NCI-H226 (cell line): ENCODE measurements around the gene MAP1LC3C.

ENCODE experiments used
- DNase-seq: peaks from one replicate; pipeline ENCODE4 v3.0.0-alpha.2; 2015

MAP1LC3C gene

GRCh38 chr1:241999026-241999425 is at the start of gene MAP1LC3C:
Gene MAP1LC3C, minus strand, starts transcription at chr1:241999098. Its CDS starts 90 bp downstream, at chr1:241999008.
- no peak for DNase-seq

DNA sequence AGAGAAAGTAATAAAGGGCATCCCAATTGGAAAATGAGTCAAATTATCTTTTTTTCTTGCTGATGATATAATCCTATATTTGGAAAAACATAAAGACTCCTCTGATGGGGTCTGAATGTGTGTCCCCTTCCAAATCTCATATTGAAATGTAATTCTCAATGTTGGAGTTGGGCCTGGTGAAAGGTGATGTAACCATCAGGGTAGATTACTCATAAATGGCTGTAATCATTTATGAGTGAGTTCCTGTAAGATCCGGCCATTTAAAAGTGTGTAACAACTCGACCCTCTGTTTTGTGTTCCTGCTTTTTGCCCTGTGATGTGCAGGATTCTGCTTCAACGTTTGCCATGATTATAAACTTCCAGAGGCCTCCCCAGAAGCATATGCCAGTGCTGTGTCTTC is 44.3 kb upstream of the MAP1LC3C start:
- DNase-seq = no peak

DNA sequence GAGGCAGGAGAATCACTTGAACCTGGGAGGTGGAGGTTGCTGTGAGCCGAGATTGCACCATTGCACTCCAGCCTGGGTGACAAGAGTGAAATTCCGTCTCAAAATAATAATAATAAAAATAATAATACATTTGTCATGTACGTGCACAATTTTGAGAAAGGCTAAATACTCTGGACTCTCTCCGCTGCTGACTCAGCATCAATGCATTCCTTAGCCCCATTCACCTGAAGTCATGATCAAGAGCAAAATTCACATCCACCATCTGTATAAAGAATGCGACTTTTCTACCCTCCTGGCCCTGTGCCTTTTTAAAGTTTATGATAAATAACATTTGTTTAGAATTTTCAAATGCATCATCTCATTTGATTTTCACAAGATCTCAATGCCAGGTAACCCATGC is 35.5 kb upstream of the MAP1LC3C start:
- DNase-seq = no peak

GRCh38 chr1:242033447-242033846 is 34.5 kb upstream of the MAP1LC3C start:
- DNase-seq = no peak

DNA sequence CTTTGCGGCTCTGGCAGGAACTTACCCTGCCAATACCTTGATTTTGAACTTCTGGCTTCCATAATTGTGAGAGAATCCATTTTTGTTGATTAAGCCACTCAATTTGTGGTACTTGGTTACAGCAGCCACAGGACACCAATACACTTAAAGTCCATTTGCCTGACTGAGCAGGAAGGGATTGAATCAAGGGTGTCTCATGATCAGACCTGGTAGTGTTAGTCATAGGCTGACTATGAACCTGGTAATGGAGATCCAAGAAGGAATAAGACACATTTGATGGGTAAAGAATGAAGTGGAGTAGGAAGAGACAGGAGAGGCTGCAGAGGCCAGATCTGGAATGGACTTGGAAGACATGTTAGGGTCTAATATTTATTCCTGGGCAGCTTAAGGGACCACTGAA is 31.2 kb upstream of the MAP1LC3C start:
- no peak for DNase-seq

- no peak for DNase-seq
Measured at GRCh38 chr1:242025681-242026080, 26.8 kb upstream of the MAP1LC3C start.

DNA sequence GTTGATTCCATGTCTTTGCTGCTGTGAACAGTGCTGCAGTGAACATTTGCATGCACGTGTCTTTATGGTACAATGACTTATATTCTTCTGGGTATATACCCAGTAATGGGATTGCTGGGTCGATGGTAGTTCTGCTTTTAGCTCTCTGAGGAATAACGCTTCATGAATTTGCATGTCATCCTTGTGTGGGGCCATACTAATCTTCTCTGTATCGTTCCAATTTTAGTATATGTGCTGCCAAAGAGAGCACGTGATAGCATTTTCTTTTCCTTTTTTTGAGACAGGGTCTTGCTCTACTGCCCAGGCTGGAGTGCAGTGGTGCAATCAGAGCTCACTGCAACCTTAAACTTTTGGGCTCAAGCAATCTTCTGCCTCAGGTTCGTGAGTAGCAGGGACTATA is 24.9 kb upstream of the MAP1LC3C start:
- DNase-seq = no peak

DNA sequence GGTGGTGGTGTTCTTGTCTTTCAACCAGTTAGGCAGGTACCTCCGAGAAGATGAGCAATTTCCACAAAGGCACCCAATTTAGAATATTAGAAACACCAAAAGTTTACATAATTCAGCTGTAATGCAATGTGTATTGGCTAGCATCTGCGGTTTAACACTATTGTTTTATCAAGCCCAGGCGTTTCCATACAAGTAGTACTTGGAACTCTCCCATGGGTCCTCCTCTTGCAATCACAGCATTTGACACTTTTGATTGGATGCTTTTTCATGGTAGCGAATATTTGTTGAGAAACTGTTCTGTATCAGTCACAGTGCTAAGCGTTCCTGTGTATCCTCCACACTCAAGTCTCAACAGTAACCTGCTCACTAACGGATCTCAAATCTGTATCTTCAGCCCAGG is 20.1 kb upstream of the MAP1LC3C start:
- no peak for DNase-seq

GRCh38 chr1:242017580-242018233 is 18.8 kb upstream of the MAP1LC3C start:
- DNase-seq = peak; percentile 1

DNA sequence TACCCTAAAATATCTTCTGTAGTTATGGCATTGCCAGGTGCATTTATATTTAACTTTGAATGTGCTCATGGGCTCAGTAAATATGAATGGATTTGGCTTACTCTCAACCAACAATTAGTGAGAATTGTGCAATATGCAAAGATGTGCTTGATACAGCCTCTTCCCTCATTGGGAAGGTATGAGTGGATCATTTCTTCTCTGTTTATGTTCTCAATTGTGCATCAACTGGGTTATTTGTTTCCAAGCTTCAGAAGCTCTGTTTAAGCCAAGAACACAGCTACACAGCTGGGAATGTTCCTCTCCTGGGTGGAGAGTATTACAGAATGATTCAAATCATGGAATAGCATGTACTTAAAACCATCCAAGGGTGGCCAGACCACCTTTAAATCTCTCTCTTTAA is 17.6 kb upstream of the MAP1LC3C start:
- DNase-seq = no peak

- DNase-seq = peak; percentile 66
Measured at GRCh38 chr1:242011894-242012660, 13.2 kb upstream of the MAP1LC3C start.

GRCh38 chr1:242008826-242009495 is 10.1 kb upstream of the MAP1LC3C start:
- no peak for DNase-seq

GRCh38 chr1:242006976-242007375 is 8.1 kb upstream of the MAP1LC3C start:
- DNase-seq = no peak

DNA sequence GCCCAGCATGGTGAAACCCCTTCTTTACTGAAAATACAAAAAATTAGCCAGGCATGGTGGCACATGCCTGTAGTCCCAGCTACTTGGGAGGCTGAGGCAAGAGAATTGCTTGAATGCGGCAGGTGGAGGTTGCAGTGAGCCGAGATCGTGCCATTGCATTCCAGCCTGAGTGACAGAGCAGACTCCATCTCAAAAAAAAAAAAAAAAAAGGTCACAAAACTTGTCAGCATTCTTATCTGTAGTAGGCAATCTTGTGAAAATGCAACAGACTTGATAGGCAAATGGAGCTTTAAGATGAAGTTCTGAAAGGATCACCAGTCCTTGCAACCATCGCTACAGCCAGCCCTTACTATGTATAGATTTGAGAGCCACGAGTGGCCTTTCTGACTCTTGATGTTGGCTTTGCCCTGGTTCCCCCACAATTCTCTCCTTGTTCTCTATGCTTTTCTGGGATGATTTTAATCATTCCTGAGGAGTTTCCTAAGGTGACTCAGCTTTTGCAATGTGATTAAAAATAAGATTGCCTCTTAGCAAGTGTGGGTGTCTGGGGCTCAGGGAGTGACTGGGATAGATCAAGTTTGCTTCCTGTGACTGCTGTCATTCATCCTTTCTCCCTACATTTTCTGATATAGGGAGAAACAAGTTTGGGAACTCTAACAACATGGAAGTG is 7.1 kb upstream of the MAP1LC3C start:
- DNase-seq = peak; percentile 19

- DNase-seq = peak; percentile 71
Measured at GRCh38 chr1:242004751-242005495, 6.0 kb upstream of the MAP1LC3C start.

DNA sequence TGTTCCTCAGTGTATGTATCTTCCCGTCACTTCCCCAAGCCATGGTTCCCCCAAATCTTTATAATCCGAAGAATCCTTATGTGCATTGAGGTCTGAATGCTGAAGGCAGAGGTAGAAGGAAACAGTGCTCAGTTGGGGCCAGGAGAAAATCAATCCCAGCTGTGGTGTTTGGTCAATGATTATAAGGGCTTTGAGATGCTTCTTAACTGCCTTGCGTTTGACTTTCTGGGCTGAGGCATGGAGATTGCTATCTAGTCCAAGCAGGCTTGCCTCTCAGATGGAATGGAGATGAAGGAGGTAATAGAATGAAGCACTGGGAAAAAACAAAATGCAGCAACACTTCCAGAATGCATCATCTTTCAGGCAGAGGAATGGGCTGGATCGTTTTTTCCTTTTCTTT is 3.6 kb upstream of the MAP1LC3C start:
- no peak for DNase-seq

DNA sequence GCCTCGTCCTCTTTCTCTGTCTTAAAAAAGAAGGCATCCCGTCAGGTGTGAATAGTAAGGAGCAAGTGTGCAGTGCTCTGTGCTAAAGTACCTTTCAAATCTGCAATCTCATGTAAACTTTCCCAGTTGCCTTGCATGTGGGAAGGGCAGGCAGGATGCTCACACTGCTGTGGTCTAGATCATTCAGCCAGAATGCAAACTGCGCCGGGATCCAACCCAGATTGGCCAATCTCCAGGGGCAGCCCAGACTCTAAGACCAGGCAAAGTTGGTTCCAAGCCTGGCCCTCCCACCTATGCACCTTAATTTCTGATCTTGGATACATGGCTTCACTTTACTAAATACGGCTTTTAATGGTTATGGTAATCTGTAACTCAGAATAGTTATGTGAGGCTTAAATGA is 3.2 kb upstream of the MAP1LC3C start:
- peak; percentile 8 for DNase-seq

- DNase-seq = no peak
Measured at GRCh38 chr1:242000434-242000833, 1.5 kb upstream of the MAP1LC3C start.

DNA sequence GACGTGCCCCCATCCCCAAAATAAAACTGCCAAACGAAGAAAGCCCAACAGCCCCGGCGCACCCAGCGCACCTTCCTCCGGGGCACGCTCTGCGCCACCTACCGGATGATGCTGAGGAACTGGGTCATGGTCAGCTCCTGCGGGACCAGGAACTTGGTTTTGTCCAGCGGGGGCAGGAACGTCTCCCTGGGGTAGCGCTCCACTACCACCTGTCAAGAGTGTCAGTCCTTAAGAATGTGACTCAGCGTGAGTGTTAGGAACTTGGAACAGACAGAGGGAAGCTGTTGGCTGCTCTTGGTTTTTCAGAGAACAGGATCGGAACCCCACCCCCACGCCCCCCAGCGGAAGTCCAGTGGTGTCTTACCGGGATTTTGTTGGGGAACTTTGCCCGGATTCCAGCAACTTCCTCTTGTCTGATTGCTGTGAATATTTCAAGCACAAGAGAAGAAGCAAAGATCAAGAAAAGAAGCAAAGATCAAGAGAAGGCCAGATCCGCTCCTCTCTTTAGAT is 431 bp downstream of the MAP1LC3C start:
- peak; percentile 66 for DNase-seq

GRCh38 chr1:241997401-241997998 is 1.4 kb downstream of the MAP1LC3C start:
- no peak for DNase-seq

DNA sequence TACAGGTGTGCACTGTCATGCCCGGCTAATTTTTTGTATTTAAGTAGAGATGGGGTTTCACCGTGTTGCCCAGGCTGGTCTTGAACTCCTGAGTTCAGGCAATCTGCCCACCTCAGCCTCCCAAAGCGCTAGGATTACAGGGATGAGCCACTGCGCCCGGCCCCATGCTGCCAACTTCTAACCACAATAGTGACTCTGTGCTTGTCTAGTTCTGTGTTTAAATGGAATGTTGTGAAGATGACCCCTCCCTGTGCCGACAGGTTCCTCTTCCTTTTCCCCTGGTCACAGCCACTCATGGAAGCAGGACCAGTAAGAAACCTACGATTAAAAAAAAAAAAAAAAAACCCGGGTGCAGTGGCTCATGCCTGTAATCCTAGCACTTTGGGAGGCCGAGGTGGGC is 4.7 kb downstream of the MAP1LC3C start:
- no peak for DNase-seq

DNA sequence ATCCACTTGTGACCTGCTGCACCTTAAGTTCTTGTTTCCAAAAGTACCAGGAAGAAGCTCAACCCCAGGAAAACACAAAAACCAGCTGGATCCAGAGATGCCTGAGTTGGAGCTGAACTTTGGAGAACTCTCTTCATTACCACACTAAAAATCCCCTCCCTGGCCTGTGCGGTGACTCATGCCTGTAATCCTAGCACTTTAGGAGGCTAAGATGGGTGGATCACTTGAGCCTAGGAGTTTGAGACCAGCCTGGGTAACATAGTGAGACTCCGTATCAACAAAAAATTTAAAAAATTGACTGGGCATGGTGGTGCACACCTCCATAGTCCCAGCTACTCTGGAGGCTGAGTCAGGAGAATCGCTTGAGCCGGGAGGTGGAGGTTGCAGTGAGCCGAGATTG is 6.2 kb downstream of the MAP1LC3C start:
- DNase-seq = peak; percentile 21
